Nephron progenitor cell (in vitro differentiated cells): ENCODE results near the gene HAS3.

Experiments used
- DNase-seq: peaks from one replicate; pipeline ENCODE4 v3.0.0; 2021
- H3K27ac Mint-ChIP-seq: 2 replicates; pipeline ENCODE4 v1.8.0; 2021; ENCODE audit warnings: mild to moderate bottlenecking, moderate library complexity, mixed read lengths
- H3K27me3 Mint-ChIP-seq: 2 replicates; pipeline ENCODE4 v1.8.0; 2021; ENCODE audit warnings: mild to moderate bottlenecking, low read depth, mixed read lengths; ENCODE audit not compliant: poor library complexity
- H3K36me3 Mint-ChIP-seq: 2 replicates; pipeline ENCODE4 v1.8.0; 2021; ENCODE audit warnings: low read depth, mixed read lengths
- H3K4me1 Mint-ChIP-seq: 2 replicates; pipeline ENCODE4 v1.8.0; 2021; ENCODE audit warnings: mixed read lengths
- H3K4me3 Mint-ChIP-seq: 2 replicates; pipeline ENCODE4 v1.8.0; 2021; ENCODE audit warnings: mild to moderate bottlenecking, moderate library complexity, mixed read lengths
- H3K9me3 Mint-ChIP-seq: 2 replicates; pipeline ENCODE4 v1.8.0; 2021; ENCODE audit warnings: mild to moderate bottlenecking, moderate library complexity, mixed read lengths
- CTCF ChIP-seq: fragments of 200-600 bp; sonication (generic); IDR thresholded peaks from 2 replicates; pipeline ENCODE4 v1.5.0; 2021; ENCODE audit warnings: antibody characterized with exemption

Gene HAS3

GRCh38 chr16:69077251-69077650 is 28.2 kb upstream of the HAS3 start:
- no peak for TF ChIP-seq CTCF
- H3K4me1 Mint-ChIP-seq = peaks cover 23% of the 10 kb centered on the region
- no peaks in the 10 kb centered on the region for H3K9me3 Mint-ChIP-seq
- DNase-seq = no peak
- no peaks in the 10 kb centered on the region for H3K27me3 Mint-ChIP-seq
- no peak overlapping the region for H3K4me3 Mint-ChIP-seq
- no peak overlapping the region for H3K27ac Mint-ChIP-seq
- H3K36me3 Mint-ChIP-seq = no peaks in the 10 kb centered on the region

- Mint-ChIP-seq H3K27me3 (no peaks in the 10 kb centered on the region), H3K4me3 (no peak overlapping the region), H3K27ac (peak overlapping the region; percentile 6), H3K9me3 (no peaks in the 10 kb centered on the region), H3K4me1 (peaks cover 15% of the 10 kb centered on the region), H3K36me3 (no peaks in the 10 kb centered on the region)
- DNase-seq = no peak
- TF ChIP-seq CTCF = no peak
These were observed 27.4 kb upstream of the HAS3 start for GRCh38 chr16:69078073-69078472.

GRCh38 chr16:69079697-69080096 is 25.8 kb upstream of the HAS3 start:
- H3K4me3 Mint-ChIP-seq = no peak overlapping the region
- no peak for TF ChIP-seq CTCF
- no peaks in the 10 kb centered on the region for H3K9me3 Mint-ChIP-seq
- peaks cover 3% of the 10 kb centered on the region for H3K27me3 Mint-ChIP-seq
- H3K36me3 Mint-ChIP-seq = peaks cover 5% of the 10 kb centered on the region
- H3K27ac Mint-ChIP-seq = no peak overlapping the region
- peaks cover 18% of the 10 kb centered on the region for H3K4me1 Mint-ChIP-seq
- DNase-seq = no peak

- Mint-ChIP-seq H3K27ac (peak overlapping the region; percentile 28), H3K4me1 (peaks cover 11% of the 10 kb centered on the region), H3K27me3 (peaks cover 3% of the 10 kb centered on the region), H3K9me3 (no peaks in the 10 kb centered on the region), H3K36me3 (peaks cover 5% of the 10 kb centered on the region), H3K4me3 (no peak overlapping the region)
- no peak for TF ChIP-seq CTCF
- no peak for DNase-seq
These were observed 22.0 kb upstream of the HAS3 start for GRCh38 chr16:69083306-69083941.

- Mint-ChIP-seq H3K27me3 (peaks cover 3% of the 10 kb centered on the region), H3K4me1 (peaks cover 18% of the 10 kb centered on the region), H3K4me3 (no peak overlapping the region), H3K36me3 (peaks cover 5% of the 10 kb centered on the region), H3K27ac (no peak overlapping the region), H3K9me3 (no peaks in the 10 kb centered on the region)
- no peak for TF ChIP-seq CTCF
- DNase-seq = no peak
These were observed 21.2 kb upstream of the HAS3 start for GRCh38 chr16:69084289-69084688.

- Mint-ChIP-seq H3K4me3 (no peak overlapping the region), H3K27ac (no peak overlapping the region), H3K4me1 (peaks cover 22% of the 10 kb centered on the region), H3K27me3 (peaks cover 3% of the 10 kb centered on the region), H3K36me3 (peaks cover 5% of the 10 kb centered on the region), H3K9me3 (no peaks in the 10 kb centered on the region)
- TF ChIP-seq CTCF = no peak
- no peak for DNase-seq
These were observed 20.3 kb upstream of the HAS3 start for GRCh38 chr16:69085032-69085695.
